ENCODE data around the gene RIN2.
"Not testable (repeated sequence)": the region's sequence is repeated elsewhere in the genome, so short reads cannot be mapped to it uniquely, and the experiment has no call there.

RIN2 gene

DNA sequence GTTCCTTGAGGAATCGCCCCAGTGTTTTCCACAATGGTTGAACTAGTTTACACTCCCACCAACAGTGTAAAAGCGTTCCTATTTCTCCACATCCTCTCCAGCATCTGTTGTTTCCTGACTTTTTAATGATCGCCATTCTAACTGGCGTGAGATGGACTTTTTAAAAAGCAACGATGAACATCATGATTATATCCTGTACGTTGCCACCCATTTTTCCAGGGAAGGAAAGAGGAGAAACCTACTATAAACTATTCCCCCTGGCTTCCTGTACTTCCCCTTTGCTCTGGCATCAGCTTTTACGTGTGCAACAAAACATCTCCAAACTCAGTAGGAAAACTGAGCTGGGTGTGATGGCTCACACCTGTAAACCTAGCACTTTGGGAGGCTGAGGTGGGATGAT is 48.2 kb downstream of the RIN2 start:
- not testable (repeated sequence) for H3K27me3 Mint-ChIP-seq (ENCODE audit: low read depth); H3K9me3 Mint-ChIP-seq; H3K4me1 Mint-ChIP-seq (ENCODE audit: low read depth); H3K36me3 Mint-ChIP-seq (ENCODE audit: low read depth); H3K4me3 Mint-ChIP-seq; H3K27ac Mint-ChIP-seq

DNA sequence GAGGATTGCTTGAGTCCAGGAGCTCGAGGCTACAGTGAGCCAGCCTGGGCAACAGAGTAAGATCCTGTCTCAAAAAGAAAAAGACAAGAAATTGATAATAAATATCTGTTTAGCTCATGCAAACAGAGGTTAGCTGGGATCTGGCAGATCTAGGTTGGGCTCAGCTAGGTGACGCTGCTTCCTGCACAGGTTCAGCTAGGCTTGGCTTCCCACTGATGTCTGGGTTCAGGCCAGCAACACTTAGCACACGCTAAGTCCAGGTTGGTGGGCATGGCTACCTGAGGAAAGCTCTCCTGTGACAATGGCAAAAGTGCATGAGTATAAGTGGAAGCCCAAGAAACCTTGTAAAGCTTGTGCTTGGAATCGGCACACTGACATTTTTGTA is 48.7 kb downstream of the RIN2 start:
- no peaks in the 10 kb centered on the region for H3K36me3 Mint-ChIP-seq (ENCODE audit: low read depth)
- H3K4me3 Mint-ChIP-seq, result no peak overlapping the region
- peaks cover 5% of the 10 kb centered on the region for H3K27me3 Mint-ChIP-seq (ENCODE audit: low read depth)
- H3K4me1 Mint-ChIP-seq (ENCODE audit: low read depth), result no peaks in the 10 kb centered on the region
- H3K9me3 Mint-ChIP-seq, result no peaks in the 10 kb centered on the region
- no peak overlapping the region for H3K27ac Mint-ChIP-seq

DNA sequence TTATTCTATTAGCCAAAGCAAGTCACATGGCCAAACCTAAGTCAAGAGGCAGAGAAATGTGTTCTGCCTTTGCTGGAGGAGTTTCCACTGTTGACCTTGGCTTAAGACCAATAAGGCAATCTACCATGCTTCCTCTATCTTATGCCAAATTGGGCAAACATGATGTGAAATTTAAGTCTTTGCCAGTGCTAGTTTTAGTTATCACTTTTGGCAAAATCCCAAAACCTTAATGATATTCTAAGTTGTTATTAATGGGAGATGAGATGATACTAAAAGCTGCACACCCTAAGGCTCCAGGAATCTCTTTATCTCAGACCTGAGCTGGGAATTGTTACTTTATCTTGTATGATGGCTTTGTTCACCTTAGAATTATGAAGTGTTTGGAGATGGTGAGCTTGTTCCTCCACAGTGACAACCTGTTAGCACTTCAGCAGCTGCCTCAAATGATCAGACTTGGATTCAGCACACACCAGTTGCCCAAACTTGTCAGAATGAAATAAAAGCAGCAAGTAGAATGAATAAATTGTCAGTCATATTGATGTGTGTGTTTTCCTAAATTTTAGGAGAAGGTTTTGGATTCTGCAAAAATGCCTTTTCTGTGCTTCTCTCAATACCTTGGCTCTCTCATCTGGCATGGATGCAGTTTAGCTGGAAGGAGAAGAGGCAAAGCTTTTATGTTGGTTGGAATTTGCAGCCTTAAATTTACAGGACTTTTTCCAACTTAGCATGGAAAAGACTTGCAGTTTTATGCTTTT is 49.3 kb downstream of the RIN2 start:
- H3K27ac Mint-ChIP-seq, result no peak overlapping the region
- no peaks in the 10 kb centered on the region for H3K4me1 Mint-ChIP-seq (ENCODE audit: low read depth)
- H3K27me3 Mint-ChIP-seq (ENCODE audit: low read depth), result peaks cover 5% of the 10 kb centered on the region
- no peaks in the 10 kb centered on the region for H3K36me3 Mint-ChIP-seq (ENCODE audit: low read depth)
- H3K4me3 Mint-ChIP-seq, result no peak overlapping the region
- H3K9me3 Mint-ChIP-seq, result no peaks in the 10 kb centered on the region
